OCI-LY1 (cell line): ENCODE data around the gene ZFPM1.

ENCODE experiments used
- EZH2 ChIP-seq: fragments of 200-600 bp; sonication (generic), shearing (Covaris generic); IDR thresholded peaks from 2 replicates; pipeline ENCODE4 v1.8.0; 2017; ENCODE audit warnings: borderline replicate concordance, mixed run types, mild to moderate bottlenecking, antibody characterized with exemption, low read length, moderate library complexity, mixed read lengths
- TF ChIP-seq, protein P1 (sequence below): fragments of 200-600 bp; sonication (generic), shearing (Covaris generic); IDR thresholded peaks from 2 replicates; pipeline ENCODE4 v1.5.1; 2017; ENCODE audit warnings: mild to moderate bottlenecking, antibody characterized with exemption, low read length, moderate library complexity, mixed read lengths

DNA sequence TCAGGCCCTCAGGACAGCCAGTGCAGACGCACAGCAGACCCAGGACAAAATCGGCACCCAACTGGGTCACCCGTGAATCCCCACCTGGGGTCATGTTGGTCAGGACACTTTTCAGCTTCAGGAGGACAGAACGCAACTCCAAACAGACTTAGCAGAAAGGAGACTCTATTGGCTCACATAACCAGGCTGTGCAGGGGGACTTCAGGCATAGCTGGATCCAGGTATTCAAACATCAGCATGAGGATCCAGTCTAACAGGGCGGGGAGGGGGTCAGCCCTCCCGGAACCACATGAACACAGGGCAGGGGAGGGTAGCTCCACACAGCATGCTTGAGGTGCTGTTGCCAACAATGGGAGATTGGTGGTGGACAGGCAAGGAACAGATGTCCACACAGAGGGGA lies 48.3 kb upstream of the ZFPM1 start:
- TF ChIP-seq, protein P1, sequence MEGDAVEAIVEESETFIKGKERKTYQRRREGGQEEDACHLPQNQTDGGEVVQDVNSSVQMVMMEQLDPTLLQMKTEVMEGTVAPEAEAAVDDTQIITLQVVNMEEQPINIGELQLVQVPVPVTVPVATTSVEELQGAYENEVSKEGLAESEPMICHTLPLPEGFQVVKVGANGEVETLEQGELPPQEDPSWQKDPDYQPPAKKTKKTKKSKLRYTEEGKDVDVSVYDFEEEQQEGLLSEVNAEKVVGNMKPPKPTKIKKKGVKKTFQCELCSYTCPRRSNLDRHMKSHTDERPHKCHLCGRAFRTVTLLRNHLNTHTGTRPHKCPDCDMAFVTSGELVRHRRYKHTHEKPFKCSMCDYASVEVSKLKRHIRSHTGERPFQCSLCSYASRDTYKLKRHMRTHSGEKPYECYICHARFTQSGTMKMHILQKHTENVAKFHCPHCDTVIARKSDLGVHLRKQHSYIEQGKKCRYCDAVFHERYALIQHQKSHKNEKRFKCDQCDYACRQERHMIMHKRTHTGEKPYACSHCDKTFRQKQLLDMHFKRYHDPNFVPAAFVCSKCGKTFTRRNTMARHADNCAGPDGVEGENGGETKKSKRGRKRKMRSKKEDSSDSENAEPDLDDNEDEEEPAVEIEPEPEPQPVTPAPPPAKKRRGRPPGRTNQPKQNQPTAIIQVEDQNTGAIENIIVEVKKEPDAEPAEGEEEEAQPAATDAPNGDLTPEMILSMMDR = no peak
- TF ChIP-seq EZH2 = no peak
